Measurements from ENCODE around the gene DNM3. TPM values are rescaled to one million over a fixed set of nuclear protein-coding genes. Genes with fewer than 3 reads are reported as not detected.

DNM3 gene
- total RNA-seq, 1 experiment from 2014 or later: 2.7 TPM

DNA sequence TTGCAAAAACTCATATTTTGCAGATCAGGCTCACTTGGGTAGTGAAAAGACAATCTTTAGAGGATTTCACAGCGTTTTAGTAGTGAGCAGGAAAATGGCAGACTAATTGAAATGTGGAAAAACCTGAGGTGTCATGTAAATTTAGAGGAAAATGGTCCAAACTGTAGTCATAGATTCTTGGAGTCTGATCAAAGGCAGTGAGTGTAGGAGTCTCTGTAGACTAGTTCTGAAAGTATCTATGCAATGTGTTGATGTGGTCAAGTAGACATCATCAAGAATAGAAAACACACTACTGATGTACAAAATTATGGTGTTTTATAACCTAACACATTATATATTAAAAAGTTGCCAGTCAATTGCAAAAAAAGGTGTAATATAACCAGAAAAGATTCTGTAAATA lies 436.0 kb downstream of the DNM3 start:
- no CpG with 5 or more reads among the region's 1 CpG for WGBS (ENCODE audit: extremely low coverage, insufficient read length, low lambda C conversion rate)
- H4K5ac ChIP-seq (ENCODE audit: insufficient read length, low read depth, low read length): no peak overlapping the region
- H3K4me2 ChIP-seq (ENCODE audit: insufficient read depth, insufficient read length, low read length): no peak overlapping the region

More for the DNA sequence above, 436.0 kb downstream of the DNM3 start:
- Histone ChIP-seq H3K4ac (ENCODE audit: low read depth, low read length) (no peak overlapping the region), H3K14ac (ENCODE audit: insufficient read depth, low read length) (no peak overlapping the region), H4K8ac (replicated peaks; ENCODE audit: insufficient read length, low read depth, low read length) (no peak overlapping the region), H3K9me3 (ENCODE audit: control insufficient read depth, low read depth, low read length) (no peaks in the 10 kb centered on the region), H4K20me1 (ENCODE audit: control insufficient read depth, insufficient read depth, insufficient read length) (no peaks in the 10 kb centered on the region), H2BK120ac (ENCODE audit: low read depth, low read length, poor library complexity, severe bottlenecking) (no peak overlapping the region), H4K91ac (ENCODE audit: insufficient read length, low read depth, low read length) (no peak overlapping the region), H3K18ac (ENCODE audit: insufficient read length, low read depth, low read length) (no peak overlapping the region), H2BK5ac (ENCODE audit: insufficient read length, low read length) (no peak overlapping the region), H3K9ac (ENCODE audit: extremely low read depth, insufficient read length, low read length) (no peak overlapping the region), H3K79me2 (ENCODE audit: insufficient read depth, low read length) (no peaks in the 10 kb centered on the region), H2AK5ac (ENCODE audit: insufficient read length, low read length) (no peak overlapping the region), H2AFZ (ENCODE audit: low read length) (no peak overlapping the region), H2BK15ac (ENCODE audit: low read depth, low read length) (no peak overlapping the region), H2BK20ac (ENCODE audit: low read depth, low read length, poor library complexity, severe bottlenecking) (no peak overlapping the region), H3K27me3 (ENCODE audit: insufficient read depth, low read length) (no peaks in the 10 kb centered on the region), H3K56ac (ENCODE audit: insufficient read length, low read depth, low read length) (no peak overlapping the region), H2BK12ac (ENCODE audit: insufficient read length, low read depth, low read length) (no peak overlapping the region), H3K23ac (ENCODE audit: insufficient read length, low read depth, low read length) (no peak overlapping the region), H3K4me1 (ENCODE audit: insufficient read depth, low read length) (0 out of 2 replicates have a peak, but pooled peaks cover 8% of the 10 kb centered on the region), H3K23me2 (ENCODE audit: insufficient read length, low read depth, low read length, poor library complexity, severe bottlenecking) (no peaks in the 10 kb centered on the region), H3T11ph (ENCODE audit: low read length) (no peak overlapping the region), H3K79me1 (ENCODE audit: insufficient read depth, low read depth, low read length, poor library complexity, severe bottlenecking) (no peaks in the 10 kb centered on the region), H3K27ac (ENCODE audit: insufficient read length, low read depth, low read length) (no peak overlapping the region)
- H3K27ac Mint-ChIP-seq: no peak overlapping the region
- peaks cover 32 to 35% of the 10 kb centered on the region in 2 experiments for H3K4me1 Mint-ChIP-seq
- H3K4me3 Mint-ChIP-seq: no peak overlapping the region
- H3K27me3 Mint-ChIP-seq (ENCODE audit: low read depth): no peaks in the 10 kb centered on the region; the same call in 1 of the 2 replicates
- no peaks in the 10 kb centered on the region; a peak in 2 of 5 replicates for H3K9me3 Mint-ChIP-seq
- TF ChIP-seq, protein P1, sequence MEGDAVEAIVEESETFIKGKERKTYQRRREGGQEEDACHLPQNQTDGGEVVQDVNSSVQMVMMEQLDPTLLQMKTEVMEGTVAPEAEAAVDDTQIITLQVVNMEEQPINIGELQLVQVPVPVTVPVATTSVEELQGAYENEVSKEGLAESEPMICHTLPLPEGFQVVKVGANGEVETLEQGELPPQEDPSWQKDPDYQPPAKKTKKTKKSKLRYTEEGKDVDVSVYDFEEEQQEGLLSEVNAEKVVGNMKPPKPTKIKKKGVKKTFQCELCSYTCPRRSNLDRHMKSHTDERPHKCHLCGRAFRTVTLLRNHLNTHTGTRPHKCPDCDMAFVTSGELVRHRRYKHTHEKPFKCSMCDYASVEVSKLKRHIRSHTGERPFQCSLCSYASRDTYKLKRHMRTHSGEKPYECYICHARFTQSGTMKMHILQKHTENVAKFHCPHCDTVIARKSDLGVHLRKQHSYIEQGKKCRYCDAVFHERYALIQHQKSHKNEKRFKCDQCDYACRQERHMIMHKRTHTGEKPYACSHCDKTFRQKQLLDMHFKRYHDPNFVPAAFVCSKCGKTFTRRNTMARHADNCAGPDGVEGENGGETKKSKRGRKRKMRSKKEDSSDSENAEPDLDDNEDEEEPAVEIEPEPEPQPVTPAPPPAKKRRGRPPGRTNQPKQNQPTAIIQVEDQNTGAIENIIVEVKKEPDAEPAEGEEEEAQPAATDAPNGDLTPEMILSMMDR (conservative IDR thresholded peaks at IDR 0.05): no peak
- DNase-seq: no peak
- H3K36me3 Mint-ChIP-seq (ENCODE audit: insufficient read depth in 1 of 3, low read depth in 3 of 3): peaks cover 0 to 1% (median 0%) of the 10 kb centered on the region in 3 experiments; a peak in 2 of 7 replicates
